SK-N-DZ (cell line): Measurements from ENCODE around the gene UBE2QL1.

Experiments
- DNase-seq: peaks from one replicate; pipeline ENCODE4 v3.0.0-alpha.2; 2015; ENCODE audit warnings: low spot score

Gene UBE2QL1

GRCh38 chr5:6454628-6455053, 6.0 kb downstream of the UBE2QL1 start:
- no peak for DNase-seq

GRCh38 chr5:6455571-6456200, 7.0 kb downstream of the UBE2QL1 start:
- no peak for DNase-seq

- DNase-seq, result no peak
Observed at GRCh38 chr5:6456766-6457370, 8.2 kb downstream of the UBE2QL1 start.

- DNase-seq, result no peak
Observed at GRCh38 chr5:6457592-6457991, 8.9 kb downstream of the UBE2QL1 start.

- peak; percentile 47 for DNase-seq
Observed at GRCh38 chr5:6458833-6459232, 10.2 kb downstream of the UBE2QL1 start.

- DNase-seq, result no peak
Observed at GRCh38 chr5:6459896-6460295, 11.2 kb downstream of the UBE2QL1 start.

GRCh38 chr5:6461006-6461405, 12.3 kb downstream of the UBE2QL1 start:
- DNase-seq, result no peak

- DNase-seq, result no peak
Observed at GRCh38 chr5:6461793-6462650, 13.4 kb downstream of the UBE2QL1 start.

GRCh38 chr5:6462671-6463070, 14.0 kb downstream of the UBE2QL1 start:
- DNase-seq, result no peak

- DNase-seq, result no peak
Observed at GRCh38 chr5:6464441-6464840, 15.8 kb downstream of the UBE2QL1 start.

GRCh38 chr5:6465831-6466790, 17.5 kb downstream of the UBE2QL1 start:
- no peak for DNase-seq

- no peak for DNase-seq
Observed at GRCh38 chr5:6466975-6467567, 18.4 kb downstream of the UBE2QL1 start.

- DNase-seq, result no peak
Observed at GRCh38 chr5:6467591-6467990, 18.9 kb downstream of the UBE2QL1 start.

- DNase-seq, result peak; percentile 58
Observed at GRCh38 chr5:6468104-6468503, 19.4 kb downstream of the UBE2QL1 start.

GRCh38 chr5:6468870-6469269, 20.2 kb downstream of the UBE2QL1 start:
- no peak for DNase-seq

GRCh38 chr5:6469836-6470235, 21.2 kb downstream of the UBE2QL1 start:
- no peak for DNase-seq

- no peak for DNase-seq
Observed at GRCh38 chr5:6470672-6471071, 22.0 kb downstream of the UBE2QL1 start.

GRCh38 chr5:6471252-6471651, 22.6 kb downstream of the UBE2QL1 start:
- DNase-seq, result no peak

- DNase-seq, result no peak
Observed at GRCh38 chr5:6472792-6473191, 24.1 kb downstream of the UBE2QL1 start.

GRCh38 chr5:6473284-6473683, 24.6 kb downstream of the UBE2QL1 start:
- DNase-seq, result no peak
